ENCODE data around the gene CDC42BPA. TPM values are rescaled to one million over a fixed set of nuclear protein-coding genes. Genes with fewer than 3 reads are reported as not detected.
A peak's percentile ranks its signal among the peaks of the same experiment; 100 is the strongest.

Gene CDC42BPA
- total and polyA plus RNA-seq, 11 donors, result 9.8 to 33.8 (median 29.7) TPM

DNA sequence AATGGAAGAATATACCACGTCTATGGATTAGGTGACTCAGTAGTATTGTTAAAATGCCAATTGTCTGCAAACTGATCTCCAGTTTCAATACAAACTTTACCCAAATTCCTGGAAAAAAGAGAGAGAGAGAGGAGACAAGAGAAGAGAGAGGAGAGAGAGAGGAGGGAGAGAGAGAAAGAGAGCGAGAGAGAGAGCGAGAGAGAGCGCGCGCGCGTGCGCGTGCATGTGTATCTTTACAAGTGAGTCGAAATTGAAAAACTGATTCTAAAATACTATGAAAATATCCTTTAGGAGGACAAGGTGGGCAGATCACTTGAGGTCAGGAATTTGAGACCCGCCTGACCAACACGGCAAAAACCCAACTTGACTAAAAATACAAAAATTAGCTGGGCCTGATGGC lies 65.2 kb downstream of the CDC42BPA start:
- DNase-seq, result no peak
- intact Hi-C loops (cut with DNase I), result no loop called here
- peaks cover 0 to 15% (median 0%) of the 10 kb centered on the region in 12 donors for H3K9me3 ChIP-seq
- H3K36me3 ChIP-seq, result peaks cover 0 to 10% (median 0%) of the 10 kb centered on the region in 9 donors
- peaks cover 0 to 11% (median 3%) of the 10 kb centered on the region in 12 donors for H3K4me1 ChIP-seq
- WGBS, 4 donors, result 93 to 98% (median 94%) methylated on average over 13 of the region's 13 CpGs
- no peak overlapping the region for H3K4me3 ChIP-seq
- TF ChIP-seq, protein P1, sequence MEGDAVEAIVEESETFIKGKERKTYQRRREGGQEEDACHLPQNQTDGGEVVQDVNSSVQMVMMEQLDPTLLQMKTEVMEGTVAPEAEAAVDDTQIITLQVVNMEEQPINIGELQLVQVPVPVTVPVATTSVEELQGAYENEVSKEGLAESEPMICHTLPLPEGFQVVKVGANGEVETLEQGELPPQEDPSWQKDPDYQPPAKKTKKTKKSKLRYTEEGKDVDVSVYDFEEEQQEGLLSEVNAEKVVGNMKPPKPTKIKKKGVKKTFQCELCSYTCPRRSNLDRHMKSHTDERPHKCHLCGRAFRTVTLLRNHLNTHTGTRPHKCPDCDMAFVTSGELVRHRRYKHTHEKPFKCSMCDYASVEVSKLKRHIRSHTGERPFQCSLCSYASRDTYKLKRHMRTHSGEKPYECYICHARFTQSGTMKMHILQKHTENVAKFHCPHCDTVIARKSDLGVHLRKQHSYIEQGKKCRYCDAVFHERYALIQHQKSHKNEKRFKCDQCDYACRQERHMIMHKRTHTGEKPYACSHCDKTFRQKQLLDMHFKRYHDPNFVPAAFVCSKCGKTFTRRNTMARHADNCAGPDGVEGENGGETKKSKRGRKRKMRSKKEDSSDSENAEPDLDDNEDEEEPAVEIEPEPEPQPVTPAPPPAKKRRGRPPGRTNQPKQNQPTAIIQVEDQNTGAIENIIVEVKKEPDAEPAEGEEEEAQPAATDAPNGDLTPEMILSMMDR (IDR thresholded peaks at IDR 0.05), result no peak
- TF ChIP-seq POLR2A (IDR thresholded peaks at IDR 0.05), result no peak
- ATAC-seq, result no peak
- no peak overlapping the region for H3K27ac ChIP-seq
- no peaks in the 10 kb centered on the region for H3K27me3 ChIP-seq

DNA sequence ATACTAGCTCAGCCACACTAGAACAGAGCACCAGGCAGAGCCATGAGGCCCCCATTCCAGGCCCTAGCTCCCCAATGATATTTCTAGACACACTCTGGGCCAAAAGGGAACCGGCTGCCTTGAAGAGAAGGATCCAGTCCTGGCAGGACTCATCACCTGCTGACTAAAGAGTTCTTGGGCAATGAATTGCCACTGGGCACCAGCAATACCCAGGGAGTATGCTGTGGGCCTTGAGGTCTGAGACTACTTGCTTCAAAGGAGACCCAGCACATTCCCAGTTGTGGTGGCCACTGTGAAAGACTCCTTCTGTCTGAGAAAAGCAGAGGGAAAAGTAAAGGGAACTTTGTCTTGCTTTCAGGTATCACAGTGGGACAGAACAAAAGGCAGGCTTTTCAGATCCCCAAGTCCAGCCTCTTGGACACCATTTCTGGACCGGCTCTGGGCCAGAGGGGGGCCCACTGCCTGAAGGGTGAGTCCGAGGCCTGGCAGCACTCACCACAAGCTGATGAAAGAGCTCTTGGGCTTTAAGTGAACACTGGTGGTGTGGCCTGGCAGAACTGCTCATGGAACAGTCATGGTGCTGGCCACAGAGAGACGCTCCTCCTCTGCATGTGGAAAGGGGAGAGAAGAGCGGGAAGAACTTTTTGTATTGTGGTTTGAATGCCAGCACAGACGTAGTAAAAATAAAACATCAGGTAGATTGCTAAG lies 72.5 kb downstream of the CDC42BPA start:
- TF ChIP-seq, protein P1 (IDR thresholded peaks at IDR 0.05), result peak in 1 of 12 donors; percentile 14
- no peak for TF ChIP-seq POLR2A (IDR thresholded peaks at IDR 0.05)
- Histone ChIP-seq H3K4me1 (peaks cover 0 to 42% (median 17%) of the 10 kb centered on the region in 12 donors), H3K27me3 (no peaks in the 10 kb centered on the region), H3K27ac (peak overlapping the region in 7 of 12 donors; percentile 17 to 46 (median 37)), H3K4me3 (no peak overlapping the region), H3K36me3 (no peaks in the 10 kb centered on the region), H3K9me3 (peaks cover 0 to 21% (median 0%) of the 10 kb centered on the region in 12 donors)
- ATAC-seq (peak; percentile 77 to 94 (median 86)), DNase-seq (peak in 4 of 5 donors; percentile 32 to 80 (median 66))
- intact Hi-C loops (cut with DNase I), result loop anchor here in 1 of 10 donors (10.0 kb wide), 1 partner anchor 69 kb away; the partner anchor contains the start of gene CDC42BPA
- 55 to 81% (median 61%) methylated on average over 5 to 6 of the region's 6 CpGs for WGBS, 4 donors

DNA sequence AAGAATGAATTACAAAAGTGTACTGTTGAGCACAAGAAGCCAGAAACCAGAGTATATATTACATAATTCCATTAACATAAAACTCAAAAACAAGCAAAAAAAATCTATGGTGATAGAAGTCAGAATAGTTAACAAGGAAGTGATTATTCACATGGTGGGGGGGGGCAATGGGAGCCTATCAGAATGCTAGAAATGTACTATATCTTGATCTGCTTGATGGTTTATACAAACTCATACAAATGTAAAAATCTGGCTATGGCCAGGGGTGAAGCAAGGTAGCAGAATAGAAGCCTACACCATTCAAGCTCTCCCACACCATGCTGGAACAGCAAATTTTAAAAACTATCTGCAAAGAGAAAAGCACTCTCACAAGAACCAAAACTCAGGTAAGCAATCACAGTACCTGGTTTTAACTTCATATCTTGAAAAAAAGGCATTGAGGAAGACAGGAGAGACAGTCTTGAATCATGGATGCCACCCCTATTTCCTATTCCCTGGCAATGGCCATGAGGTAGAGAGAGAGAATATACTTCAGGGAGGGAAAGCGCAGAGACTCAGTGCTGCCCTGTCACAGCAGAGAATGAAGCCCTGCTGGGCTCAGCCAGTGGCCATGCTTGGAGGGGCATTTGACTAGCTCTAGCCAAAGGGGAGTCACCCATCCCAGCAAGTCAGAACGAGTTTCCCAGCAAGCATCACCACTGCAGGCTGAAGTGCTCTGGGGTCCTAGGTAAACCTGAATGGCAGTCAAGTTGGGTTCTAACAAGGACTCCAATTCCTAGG lies 73.8 kb downstream of the CDC42BPA start:
- intact Hi-C loops (cut with DNase I), result loop anchor here in 4 of 10 donors (5.0 to 10.0 kb wide), 2 partner anchors 70 to 73 kb away; partner anchors contain the start of gene CDC42BPA (in 4 of the 4)
- ATAC-seq (peak in 2 of 4 donors; percentile 21 to 30), DNase-seq (no peak)
- H3K4me3 ChIP-seq, result peak overlapping the region in 1 of 12 donors; percentile 8
- no peaks in the 10 kb centered on the region for H3K36me3 ChIP-seq
- no peaks in the 10 kb centered on the region for H3K27me3 ChIP-seq
- 77 to 89% (median 86%) methylated on average over 2 of the region's 2 CpGs for WGBS, 4 donors
- TF ChIP-seq, protein P1 (IDR thresholded peaks at IDR 0.05), result no peak
- no peak for TF ChIP-seq POLR2A (IDR thresholded peaks at IDR 0.05)
- H3K9me3 ChIP-seq, result peaks cover 0 to 21% (median 0%) of the 10 kb centered on the region in 12 donors
- peak overlapping the region in 9 of 12 donors; percentile 7 to 63 (median 46) for H3K27ac ChIP-seq
- peaks cover 0 to 53% (median 22%) of the 10 kb centered on the region in 12 donors for H3K4me1 ChIP-seq
